Astrocyte (in vitro differentiated cells and primary cell): ENCODE results near the gene MBP.

ENCODE experiments used
- CTCF ChIP-seq: IDR thresholded peaks from 2 replicates; pipeline ENCODE4 v1.5.1; 2011; ENCODE audit warnings: low read depth, mild to moderate bottlenecking, inconsistent platforms, low read length, moderate library complexity; ENCODE audit not compliant: insufficient read depth
- EZH2 ChIP-seq: IDR thresholded peaks from 2 replicates; pipeline ENCODE4 v1.6.1; 2012; ENCODE audit warnings: mild to moderate bottlenecking, low read length, inconsistent platforms; ENCODE audit not compliant: insufficient read depth

GRCh38 chr18:77016936-77017335 lies 115.6 kb downstream of the MBP start:
- TF ChIP-seq CTCF = no peak
- TF ChIP-seq EZH2 = no peak
